Kidney (tissue), 14 donors: ENCODE data around the gene SAMD4A. TPM values are rescaled to one million over a fixed set of nuclear protein-coding genes. Genes with fewer than 3 reads are reported as not detected.

Source experiments
- DNase-seq, 5 donors: peaks; one replicate each; pipeline ENCODE4 v3.0.0-alpha.2; 2013 to 2020
- FAIRE-seq: peaks from 2 replicates; lab custom pipeline; 2012; peaks lifted over from hg19 to GRCh38; lab: Jason Lieb, UNC
- H3K27ac ChIP-seq, 2 donors: one replicate each; pipeline ENCODE4 v1.7.0; 2013; ENCODE audit warnings: low read depth in 2 of 2, low read length in 2 of 2, inconsistent platforms in 1 of 2
- H3K27me3 ChIP-seq: one replicate; pipeline ENCODE4 v1.7.1; 2013; ENCODE audit warnings: low read length, inconsistent platforms; ENCODE audit not compliant: control insufficient read depth, insufficient read depth
- H3K36me3 ChIP-seq, 3 donors: one replicate each; pipeline versions ENCODE4 v1.7.0 to v1.7.1; 2013; ENCODE audit warnings: low read length in 3 of 3, control low read depth in 1 of 3, inconsistent platforms in 1 of 3; ENCODE audit not compliant: insufficient read depth in 3 of 3, control insufficient read depth in 2 of 3
- H3K4me1 ChIP-seq, 3 donors: one replicate each; pipeline versions ENCODE4 v1.7.0 to v1.7.1; 2013; ENCODE audit warnings: low read length in 3 of 3, inconsistent platforms in 1 of 3, low read depth in 1 of 3; ENCODE audit not compliant: control insufficient read depth in 2 of 3, insufficient read depth in 2 of 3
- H3K4me3 ChIP-seq, 3 donors: one replicate each; pipeline versions ENCODE4 v1.7.0 to v1.8.1; 2013; ENCODE audit warnings: low read length in 3 of 3, control low read depth in 1 of 3, inconsistent platforms in 1 of 3
- H3K9ac ChIP-seq, 3 donors: one replicate each; pipeline versions ENCODE4 v1.7.0 to v1.7.1; 2013; ENCODE audit warnings: low read length in 3 of 3, control low read depth in 1 of 3, inconsistent platforms in 1 of 3
- H3K9me3 ChIP-seq, 3 donors: one replicate each; pipeline versions ENCODE4 v1.7.0 to v1.7.1; 2013; ENCODE audit warnings: low read length in 3 of 3, control low read depth in 1 of 3, inconsistent platforms in 1 of 3; ENCODE audit not compliant: control insufficient read depth in 2 of 3, insufficient read depth in 1 of 3
- CTCF ChIP-seq: IDR thresholded peaks from 3 replicates; pipeline ENCODE4 v1.5.1; 2012; ENCODE audit warnings: mild to moderate bottlenecking, moderate library complexity, borderline replicate concordance; ENCODE audit not compliant: insufficient read depth; ENCODE audit errors: extremely low read depth
- intact Hi-C: fragments of 100-400 bp; cut with DNase I; formaldehyde crosslinking; loops from one replicate; pipeline ENCODE4 v1.11.1; 2022
- polyA plus RNA-seq: library from polyadenylated mRNA; stranded (reverse); fragments of 350-450 nt; fragmentation: Illumina TruSeq; extraction: RNeasy Lipid Tissue Mini Kit (QIAGEN cat#74804); gene quantifications from one replicate; pipeline ENCODE4 v1.2.3, GENCODE V29; 2014; ENCODE audit warnings: low read depth, low replicate concordance; ENCODE audit not compliant: insufficient read depth
- total RNA-seq: library from RNA; stranded (reverse); fragmentation: NEBNext Ultra II Directional; extraction: Animal tissue kit (Norgen Biotek cat#: 25700); gene quantifications from one replicate; pipeline ENCODE4 v1.2.1, GENCODE V29; 2021
- donor health status: control.
- donor health status: control.
- donor health status: control.
- donor health status: control.
- donor health status: control.
- donor health status: DM: yes; HTN: yes; CAD: no.
- donor health status: Normal renal cell carcinoma (clear cell type).

Gene SAMD4A
- total and polyA plus RNA-seq, 2 donors from 2014 or later: 7.4 to 46.5 TPM

- DNase-seq (no peak), FAIRE-seq (no peak)
- no peaks in the 10 kb centered on the region for H3K9me3 ChIP-seq
- H3K4me1 ChIP-seq: no peaks in the 10 kb centered on the region
- H3K27me3 ChIP-seq: no peaks in the 10 kb centered on the region
- H3K27ac ChIP-seq: no peak overlapping the region
- H3K36me3 ChIP-seq: peaks cover 0 to 3% (median 2%) of the 10 kb centered on the region in 3 donors
- no peak overlapping the region for H3K9ac ChIP-seq
- no peak overlapping the region for H3K4me3 ChIP-seq
- no peak for TF ChIP-seq CTCF
- intact Hi-C loops: no loop called here
Measured at GRCh38 chr14:54761835-54762234, 194.9 kb downstream of the SAMD4A start.

GRCh38 chr14:54762296-54762695, 195.4 kb downstream of the SAMD4A start:
- Histone ChIP-seq H3K9me3 (no peaks in the 10 kb centered on the region), H3K4me3 (no peak overlapping the region), H3K4me1 (no peaks in the 10 kb centered on the region), H3K9ac (no peak overlapping the region), H3K36me3 (peaks cover 0 to 3% (median 2%) of the 10 kb centered on the region in 3 donors), H3K27ac (no peak overlapping the region), H3K27me3 (no peaks in the 10 kb centered on the region)
- TF ChIP-seq CTCF: no peak
- FAIRE-seq (no peak), DNase-seq (no peak)
- intact Hi-C loops: no loop called here

- Histone ChIP-seq H3K27ac (no peak overlapping the region), H3K36me3 (peaks cover 0 to 3% (median 2%) of the 10 kb centered on the region in 3 donors), H3K27me3 (no peaks in the 10 kb centered on the region), H3K9me3 (no peaks in the 10 kb centered on the region), H3K4me3 (no peak overlapping the region), H3K9ac (no peak overlapping the region), H3K4me1 (no peaks in the 10 kb centered on the region)
- DNase-seq: no peak
- TF ChIP-seq CTCF: no peak
- intact Hi-C loops: no loop called here
- no peak for FAIRE-seq
Measured at GRCh38 chr14:54763761-54764160, 196.8 kb downstream of the SAMD4A start.
